ENCODE results near the gene CRISP1. TPM values are rescaled to one million over a fixed set of nuclear protein-coding genes. Genes with fewer than 3 reads are reported as not detected.

The CRISP1 gene
- polyA plus RNA-seq, 1 of the 3 experiments (the other 2 are of a cell fraction): not detected

GRCh38 chr6:49813248-49813647, 53.1 kb downstream of the CRISP1 start:
- Histone ChIP-seq H3K4me1 (ENCODE audit: control insufficient read depth in 1 of 2, insufficient read depth in 2 of 2, low read depth in 1 of 2, low read length in 1 of 2) (no peaks in the 10 kb centered on the region), H3K4me2 (no peak overlapping the region), H3K9me2 (no peaks in the 10 kb centered on the region; the same call in 1 of the 2 replicates), H3K27me3 (ENCODE audit: insufficient read depth) (no peaks in the 10 kb centered on the region), H3F3A (replicated peaks; ENCODE audit: insufficient read depth) (no peaks in the 10 kb centered on the region), H3K36me3 (replicated peaks in 1 of 2; ENCODE audit: control insufficient read depth in 1 of 2, insufficient read depth in 2 of 2, low read length in 1 of 2) (no peaks in the 10 kb centered on the region), H2AFZ (ENCODE audit: low read depth) (no peak overlapping the region), H3K9me3 (no peaks in the 10 kb centered on the region), H3K4me3 (ENCODE audit: low read depth in 2 of 2, low read length in 1 of 2) (no peak overlapping the region), H3K9ac (no peak overlapping the region), H3K79me2 (ENCODE audit: insufficient read depth) (no peaks in the 10 kb centered on the region), H4K20me1 (ENCODE audit: insufficient read depth) (no peaks in the 10 kb centered on the region), H3K27ac (ENCODE audit: low read depth in 2 of 2, low read length in 1 of 2) (no peak overlapping the region)
- WGBS (ENCODE audit: low lambda C conversion rate): 2% methylated on average over 2 of the region's 2 CpGs
- no peak for TF ChIP-seq EZH2phosphoT487 (IDR thresholded peaks at IDR 0.05; ENCODE audit: borderline replicate concordance, low read depth)
- ChIA-PET CTCF (no interaction called here), POLR2A (no interaction called here)
- DNase-seq: no peak

- H3K27ac ChIP-seq (ENCODE audit: low read depth in 2 of 2, low read length in 1 of 2): no peak overlapping the region
- H3K4me3 ChIP-seq (ENCODE audit: low read depth in 2 of 2, low read length in 1 of 2): no peak overlapping the region
- no peaks in the 10 kb centered on the region for H3K79me2 ChIP-seq (ENCODE audit: insufficient read depth)
- ChIA-PET POLR2A (no interaction called here), CTCF (interaction anchor here (0.6 kb wide), 1 partner anchor 16 kb away, joined by 3 read pairs; no protein-coding TSS in a partner anchor)
- H2AFZ ChIP-seq (ENCODE audit: low read depth): no peak overlapping the region
- H3K4me2 ChIP-seq: no peak overlapping the region
- H3K36me3 ChIP-seq (replicated peaks in 1 of 2; ENCODE audit: control insufficient read depth in 1 of 2, insufficient read depth in 2 of 2, low read length in 1 of 2): no peaks in the 10 kb centered on the region
- no peaks in the 10 kb centered on the region for H3F3A ChIP-seq (replicated peaks; ENCODE audit: insufficient read depth)
- H3K9me3 ChIP-seq: no peaks in the 10 kb centered on the region
- no peaks in the 10 kb centered on the region; the same call in 1 of the 2 replicates for H3K9me2 ChIP-seq
- H3K4me1 ChIP-seq (ENCODE audit: control insufficient read depth in 1 of 2, insufficient read depth in 2 of 2, low read depth in 1 of 2, low read length in 1 of 2): no peaks in the 10 kb centered on the region
- no peak for DNase-seq
- no peaks in the 10 kb centered on the region for H3K27me3 ChIP-seq (ENCODE audit: insufficient read depth)
- H3K9ac ChIP-seq: no peak overlapping the region
- H4K20me1 ChIP-seq (ENCODE audit: insufficient read depth): no peaks in the 10 kb centered on the region
- TF ChIP-seq GABPA (IDR thresholded peaks at IDR 0.05; ENCODE audit: low read depth) (no peak), CTCF (IDR thresholded peaks at IDR 0.05) (no peak), FOXJ3 (CRISPR knock-in tag; IDR thresholded peaks at IDR 0.05) (no peak), FOXM1 (IDR thresholded peaks at IDR 0.05; ENCODE audit: low read depth) (no peak), USF2 (IDR thresholded peaks at IDR 0.05; ENCODE audit: borderline replicate concordance, low read depth, low read length) (no peak), TEAD4 (IDR thresholded peaks at IDR 0.05; ENCODE audit: borderline replicate concordance, insufficient read depth) (no peak), POLR2AphosphoS5 (IDR thresholded peaks at IDR 0.05; ENCODE audit: low read depth, low read length) (no peak), SMC3 (IDR thresholded peaks at IDR 0.05; ENCODE audit: low read depth, low read length) (no peak), MXI1 (IDR thresholded peaks at IDR 0.05; ENCODE audit: low read depth, low read length) (no peak), ELF1 (IDR thresholded peaks at IDR 0.05) (no peak), ZBTB33 (IDR thresholded peaks at IDR 0.05; ENCODE audit: borderline replicate concordance, low read depth) (no peak), EP300 (IDR thresholded peaks at IDR 0.05; ENCODE audit: borderline replicate concordance in 1 of 2, low read depth in 1 of 2, low read length in 1 of 2) (no peak), RFX5 (IDR thresholded peaks at IDR 0.05; ENCODE audit: low read length) (no peak), PBX3 (IDR thresholded peaks at IDR 0.05) (no peak)
- 11% methylated on average over 4 of the region's 4 CpGs for WGBS (ENCODE audit: low lambda C conversion rate)
Observed at GRCh38 chr6:49806145-49806544, 60.2 kb downstream of the CRISP1 start.
